ENCODE data around the gene CADPS2.
A peak's percentile ranks its signal among the peaks of the same experiment; 100 is the strongest.

CADPS2 gene

DNA sequence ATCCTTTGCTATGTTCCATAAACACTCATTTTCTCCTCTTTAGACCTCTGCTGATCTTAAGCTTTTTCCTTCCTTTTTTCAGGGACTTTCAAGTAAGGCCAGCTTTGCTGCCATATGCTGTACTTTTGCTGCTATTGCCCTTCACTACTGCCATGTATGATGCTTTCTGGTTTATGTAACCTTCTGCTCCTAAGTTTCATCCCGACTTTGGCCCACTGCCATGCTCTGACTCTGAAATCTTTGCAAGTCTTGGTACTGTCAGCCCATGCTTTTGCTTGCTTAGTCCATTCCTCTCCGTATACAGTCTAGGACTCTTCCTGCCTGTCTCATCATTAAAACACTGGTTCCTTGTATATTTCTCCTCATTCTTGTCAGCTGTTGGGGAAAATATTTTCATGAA lies 339.8 kb downstream of the CADPS2 start:
- DNase-seq (ENCODE audit: low spot score) = no peak
- no peak for TF ChIP-seq CTCF (IDR thresholded peaks at IDR 0.05; ENCODE audit: extremely low read depth, insufficient read depth, missing control alignments)
- in situ Hi-C loops (cut with MboI; ENCODE audit: low pct_unique_long_range_greater_than_20kb, low sequenced_read_pairs, unreplicated experiment) = no loop called here

GRCh38 chr7:122544463-122544862 lies 341.8 kb downstream of the CADPS2 start:
- peak; percentile 8 for DNase-seq (ENCODE audit: low spot score)
- in situ Hi-C loops (cut with MboI; ENCODE audit: low pct_unique_long_range_greater_than_20kb, low sequenced_read_pairs, unreplicated experiment) = no loop called here
- no peak for TF ChIP-seq CTCF (IDR thresholded peaks at IDR 0.05; ENCODE audit: extremely low read depth, insufficient read depth, missing control alignments)

- no peak for TF ChIP-seq CTCF (IDR thresholded peaks at IDR 0.05; ENCODE audit: extremely low read depth, insufficient read depth, missing control alignments)
- in situ Hi-C loops (cut with MboI; ENCODE audit: low pct_unique_long_range_greater_than_20kb, low sequenced_read_pairs, unreplicated experiment) = no loop called here
- DNase-seq (ENCODE audit: low spot score) = no peak
Observed at GRCh38 chr7:122543891-122544290, 342.4 kb downstream of the CADPS2 start.

DNA sequence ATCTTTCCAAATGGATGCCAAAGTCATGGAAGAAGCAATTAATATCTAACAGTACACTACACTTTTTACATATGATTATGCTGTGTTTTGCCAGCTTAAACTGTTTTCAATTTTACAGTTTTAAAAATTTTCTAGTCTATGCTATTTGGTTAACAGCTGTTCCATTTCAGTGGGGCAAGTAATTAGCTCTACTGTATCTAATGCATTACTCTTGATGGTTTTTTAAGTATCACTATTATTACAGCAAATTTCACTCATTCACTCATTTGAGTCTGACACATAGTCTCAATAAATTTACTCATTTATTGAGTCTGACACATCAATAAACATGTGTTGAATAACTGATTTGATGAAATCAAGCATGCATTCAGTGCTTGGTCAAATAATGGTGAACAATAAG lies 343.1 kb downstream of the CADPS2 start:
- no peak for DNase-seq (ENCODE audit: low spot score)
- no peak for TF ChIP-seq CTCF (IDR thresholded peaks at IDR 0.05; ENCODE audit: extremely low read depth, insufficient read depth, missing control alignments)
- in situ Hi-C loops (cut with MboI; ENCODE audit: low pct_unique_long_range_greater_than_20kb, low sequenced_read_pairs, unreplicated experiment) = no loop called here

- no peak for DNase-seq (ENCODE audit: low spot score)
- no peak for TF ChIP-seq CTCF (IDR thresholded peaks at IDR 0.05; ENCODE audit: extremely low read depth, insufficient read depth, missing control alignments)
- in situ Hi-C loops (cut with MboI; ENCODE audit: low pct_unique_long_range_greater_than_20kb, low sequenced_read_pairs, unreplicated experiment) = no loop called here
Observed at GRCh38 chr7:122535086-122535485, 351.2 kb downstream of the CADPS2 start.

GRCh38 chr7:122532406-122533269 lies 353.6 kb downstream of the CADPS2 start:
- in situ Hi-C loops (cut with MboI; ENCODE audit: low pct_unique_long_range_greater_than_20kb, low sequenced_read_pairs, unreplicated experiment) = no loop called here
- peak; percentile 2 for DNase-seq (ENCODE audit: low spot score)

More at GRCh38 chr7:122532406-122533269, 353.6 kb downstream of the CADPS2 start:
- peak; percentile 39 for TF ChIP-seq CTCF (IDR thresholded peaks at IDR 0.05; ENCODE audit: extremely low read depth, insufficient read depth, missing control alignments)
